HS-5 (cell line): ENCODE measurements around the gene PRKAG3.
A peak's percentile ranks its signal among the peaks of the same experiment; 100 is the strongest.
"Not testable (repeated sequence)": the region's sequence is repeated elsewhere in the genome, so short reads cannot be mapped to it uniquely, and the experiment has no call there.

Experiments
- DNase-seq: peaks from one replicate; pipeline ENCODE4 v3.0.0-alpha.2; 2012; ENCODE audit warnings: low read depth

The PRKAG3 gene

GRCh38 chr2:218861645-218862318 is 30.2 kb upstream of the PRKAG3 start:
- no peak for DNase-seq

- peak; percentile 15 for DNase-seq
Observed at GRCh38 chr2:218860950-218861381, 29.4 kb upstream of the PRKAG3 start.

GRCh38 chr2:218859988-218860831 is 28.6 kb upstream of the PRKAG3 start:
- no peak for DNase-seq

- no peak for DNase-seq
Observed at GRCh38 chr2:218859556-218859987, 28.0 kb upstream of the PRKAG3 start, which contains the start of gene WNT6. TSS of gene WNT6 (plus strand) at chr2:218859805. CDS start at chr2:218860038, 233 bp downstream.

GRCh38 chr2:218858671-218859555 is 27.3 kb upstream of the PRKAG3 start:
- DNase-seq, result no peak

GRCh38 chr2:218858138-218858445 is 26.5 kb upstream of the PRKAG3 start:
- DNase-seq, result no peak

- DNase-seq, result no peak
Observed at GRCh38 chr2:218857371-218858137, 26.0 kb upstream of the PRKAG3 start.

- DNase-seq, result no peak
Observed at GRCh38 chr2:218856896-218857243, 25.3 kb upstream of the PRKAG3 start.

- no peak for DNase-seq
Observed at GRCh38 chr2:218856167-218856895, 24.7 kb upstream of the PRKAG3 start.

- no peak for DNase-seq
Observed at GRCh38 chr2:218855305-218856166, 23.9 kb upstream of the PRKAG3 start.

- no peak for DNase-seq
Observed at GRCh38 chr2:218854860-218855259, 23.3 kb upstream of the PRKAG3 start.

- DNase-seq, result no peak
Observed at GRCh38 chr2:218853766-218854165, 22.2 kb upstream of the PRKAG3 start.

GRCh38 chr2:218852911-218853667 is 21.5 kb upstream of the PRKAG3 start:
- DNase-seq, result no peak

GRCh38 chr2:218851286-218851685 is 19.7 kb upstream of the PRKAG3 start:
- no peak for DNase-seq

GRCh38 chr2:218850796-218851195 is 19.2 kb upstream of the PRKAG3 start:
- no peak for DNase-seq

GRCh38 chr2:218849721-218850120 is 18.1 kb upstream of the PRKAG3 start:
- DNase-seq, result no peak

- DNase-seq, result not testable (repeated sequence)
Observed at GRCh38 chr2:218846963-218847362, 15.4 kb upstream of the PRKAG3 start.

- DNase-seq, result not testable (repeated sequence)
Observed at GRCh38 chr2:218844334-218844733, 12.7 kb upstream of the PRKAG3 start.

- no peak for DNase-seq
Observed at GRCh38 chr2:218839888-218840287, 8.3 kb upstream of the PRKAG3 start.
